SJCRH30 (cell line): Measurements from ENCODE around the gene PCDHB8. TPM values are rescaled to one million over a fixed set of nuclear protein-coding genes. Genes with fewer than 3 reads are reported as not detected.
A peak's percentile ranks its signal among the peaks of the same experiment; 100 is the strongest.
"Not testable (repeated sequence)": the region's sequence is repeated elsewhere in the genome, so short reads cannot be mapped to it uniquely, and the experiment has no call there.

Source experiments
- DNase-seq, 2 experiments: peaks; one replicate each; pipeline ENCODE4 v3.0.0-alpha.2; 2015 to 2020
- H3K27ac ChIP-seq: fragments of 250-450 bp; sonication (Bioruptor Pico); 2 replicates; pipeline ENCODE4 v1.5.1; 2020; ENCODE audit warnings: mild to moderate bottlenecking, moderate library complexity
- H3K27me3 ChIP-seq: fragments of 250-450 bp; sonication (Bioruptor Pico); 2 replicates; pipeline ENCODE4 v1.5.1; 2020; ENCODE audit warnings: mild to moderate bottlenecking, moderate library complexity
- H3K36me3 ChIP-seq: fragments of 250-450 bp; sonication (Bioruptor Pico); 2 replicates; pipeline ENCODE4 v1.5.1; 2020; ENCODE audit warnings: mild to moderate bottlenecking, moderate library complexity
- H3K4me1 ChIP-seq: fragments of 250-450 bp; sonication (Bioruptor Pico); 2 replicates; pipeline ENCODE4 v1.5.1; 2020; ENCODE audit warnings: mild to moderate bottlenecking, moderate library complexity
- H3K4me3 ChIP-seq: fragments of 250-450 bp; sonication (Bioruptor Pico); 2 replicates; pipeline ENCODE4 v1.5.1; 2020; ENCODE audit warnings: mild to moderate bottlenecking, moderate library complexity
- H3K9me3 ChIP-seq: fragments of 250-450 bp; sonication (Bioruptor Pico); replicated peaks from 2 replicates; pipeline ENCODE4 v1.5.1; 2020; ENCODE audit warnings: mild to moderate bottlenecking, moderate library complexity
- total RNA-seq: library from RNA; depleted of rRNA; stranded (reverse); fragments of >200 nt; shearing (Covaris generic); gene quantifications from 2 replicates; pipeline ENCODE4 v1.2.3, GENCODE V29; 2014

Gene PCDHB8
- total RNA-seq, 1 experiment from 2014 or later = 18.6 TPM

GRCh38 chr5:141174291-141175104, 3.1 kb upstream of the PCDHB8 start:
- H3K9me3 ChIP-seq, H3K4me3 ChIP-seq, H3K36me3 ChIP-seq, H3K27me3 ChIP-seq, H3K27ac ChIP-seq, DNase-seq, H3K4me1 ChIP-seq: not testable (repeated sequence)

GRCh38 chr5:141175933-141176332, 1.7 kb upstream of the PCDHB8 start:
- peaks cover 16% of the 10 kb centered on the region; the same call in 1 of the 2 replicates for H3K9me3 ChIP-seq
- H3K27ac ChIP-seq = no peak overlapping the region
- H3K4me1 ChIP-seq = peaks cover 3% of the 10 kb centered on the region
- DNase-seq = no peak
- no peak overlapping the region for H3K4me3 ChIP-seq
- H3K27me3 ChIP-seq = no peaks in the 10 kb centered on the region
- peaks cover 5% of the 10 kb centered on the region for H3K36me3 ChIP-seq

DNA sequence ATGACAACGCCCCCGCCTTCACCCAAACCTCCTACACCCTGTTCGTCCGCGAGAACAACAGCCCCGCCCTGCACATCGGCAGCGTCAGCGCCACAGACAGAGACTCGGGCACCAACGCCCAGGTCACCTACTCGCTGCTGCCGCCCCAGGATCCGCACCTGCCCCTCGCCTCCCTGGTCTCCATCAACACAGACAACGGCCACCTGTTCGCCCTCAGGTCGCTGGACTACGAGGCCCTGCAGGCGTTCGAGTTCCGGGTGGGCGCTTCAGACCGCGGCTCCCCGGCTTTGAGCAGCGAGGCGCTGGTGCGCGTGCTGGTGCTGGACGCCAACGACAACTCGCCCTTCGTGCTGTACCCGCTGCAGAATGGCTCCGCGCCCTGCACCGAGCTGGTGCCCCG, 1.8 kb downstream of the PCDHB8 start:
- not testable (repeated sequence) for H3K4me3 ChIP-seq, H3K27me3 ChIP-seq, H3K4me1 ChIP-seq, DNase-seq, H3K27ac ChIP-seq
- Histone ChIP-seq H3K9me3 (peaks cover 12% of the 10 kb centered on the region; the same call in 1 of the 2 replicates), H3K36me3 (peaks cover 28% of the 10 kb centered on the region)

- peaks cover 12% of the 10 kb centered on the region; the same call in 1 of the 2 replicates for H3K9me3 ChIP-seq
- not testable (repeated sequence) for H3K4me1 ChIP-seq, H3K27ac ChIP-seq, H3K4me3 ChIP-seq, H3K27me3 ChIP-seq, DNase-seq
- peaks cover 30% of the 10 kb centered on the region for H3K36me3 ChIP-seq
Measured at GRCh38 chr5:141179876-141180275, 2.3 kb downstream of the PCDHB8 start.

DNA sequence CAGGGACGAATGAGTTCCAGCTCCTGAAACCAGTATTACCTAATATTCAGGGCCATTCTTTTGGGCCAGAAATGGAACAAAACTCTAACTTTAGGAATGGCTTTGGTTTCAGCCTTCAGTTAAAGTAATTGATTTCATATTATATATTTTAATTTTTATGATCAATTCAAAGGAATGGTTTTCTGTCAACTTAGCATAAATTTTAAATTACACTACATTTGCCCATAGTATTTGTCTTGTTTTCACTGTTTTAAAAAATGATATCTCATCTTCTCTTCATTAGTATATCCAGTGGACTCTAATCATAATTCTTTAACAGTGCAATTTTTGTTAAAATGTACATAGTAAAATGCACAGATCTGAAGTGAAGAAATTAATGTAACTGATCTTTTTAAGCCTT, 2.7 kb downstream of the PCDHB8 start:
- peaks cover 3% of the 10 kb centered on the region for H3K4me1 ChIP-seq
- H3K36me3 ChIP-seq = peaks cover 32% of the 10 kb centered on the region
- peaks cover 12% of the 10 kb centered on the region; the same call in 1 of the 2 replicates for H3K9me3 ChIP-seq
- H3K27ac ChIP-seq = no peak overlapping the region
- DNase-seq = no peak
- no peaks in the 10 kb centered on the region for H3K27me3 ChIP-seq
- no peak overlapping the region for H3K4me3 ChIP-seq

DNA sequence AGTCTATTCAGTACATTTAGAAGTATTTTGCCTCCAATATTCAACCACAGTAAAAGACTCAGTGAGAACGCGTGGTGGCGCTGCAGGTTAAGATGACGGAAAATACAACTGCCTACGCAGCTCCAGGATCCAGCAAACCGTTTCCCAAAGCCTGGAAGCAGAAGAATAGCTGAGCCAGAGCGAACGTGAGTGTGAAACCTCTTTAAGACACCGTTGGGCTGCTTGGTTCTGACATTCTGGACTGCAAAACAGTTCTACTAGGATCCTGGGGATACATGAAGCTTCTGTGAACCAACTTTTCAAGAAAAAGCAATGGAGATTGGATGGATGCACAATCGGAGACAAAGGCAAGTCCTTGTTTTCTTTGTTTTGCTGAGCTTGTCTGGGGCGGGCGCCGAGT, 4.7 kb downstream of the PCDHB8 start, which contains the start of gene PCDHB16:
Gene PCDHB16 (plus strand): TSS at position 140 of the 400 bp plus-strand sequence. CDS start 173 bp downstream, at position 313.
- peaks cover 32% of the 10 kb centered on the region for H3K36me3 ChIP-seq
- no peak for DNase-seq
- no peaks in the 10 kb centered on the region for H3K27me3 ChIP-seq
- H3K4me1 ChIP-seq = peaks cover under 1% of the 10 kb centered on the region
- H3K4me3 ChIP-seq = no peak within 1 kb of the TSS
- H3K9me3 ChIP-seq = peaks cover 12% of the 10 kb centered on the region; the same call in 1 of the 2 replicates
- no peak within 1 kb of the TSS for H3K27ac ChIP-seq

- not testable (repeated sequence) for DNase-seq, H3K27ac ChIP-seq, H3K4me3 ChIP-seq, H3K27me3 ChIP-seq, H3K9me3 ChIP-seq, H3K4me1 ChIP-seq
- peaks cover 28% of the 10 kb centered on the region for H3K36me3 ChIP-seq
Measured at GRCh38 chr5:141184117-141184855, 6.7 kb downstream of the PCDHB8 start.

GRCh38 chr5:141186897-141187512, 9.4 kb downstream of the PCDHB8 start, which contains the start of gene PCDHB9:
TSS of gene PCDHB9 (plus strand) at chr5:141187161. CDS start at chr5:141187319, 158 bp downstream.
- H3K4me1 ChIP-seq = no peaks in the 10 kb centered on the region
- H3K9me3 ChIP-seq = no peaks in the 10 kb centered on the region; the same call in 1 of the 2 replicates
- peak within 1 kb of the TSS; percentile 55 for H3K4me3 ChIP-seq
- H3K27ac ChIP-seq = peak within 1 kb of the TSS; percentile 41; the same call in 1 of the 2 replicates
- H3K27me3 ChIP-seq = no peaks in the 10 kb centered on the region
- peaks cover 21% of the 10 kb centered on the region for H3K36me3 ChIP-seq
- DNase-seq = peak; percentile 46 to 67

- H3K9me3 ChIP-seq, H3K4me3 ChIP-seq, H3K36me3 ChIP-seq, H3K27me3 ChIP-seq, H3K4me1 ChIP-seq, H3K27ac ChIP-seq, DNase-seq: not testable (repeated sequence)
Measured at GRCh38 chr5:141188682-141189081, 11.1 kb downstream of the PCDHB8 start.

- not testable (repeated sequence) for H3K4me1 ChIP-seq, DNase-seq, H3K36me3 ChIP-seq, H3K9me3 ChIP-seq, H3K27ac ChIP-seq, H3K4me3 ChIP-seq, H3K27me3 ChIP-seq
Measured at GRCh38 chr5:141189131-141189530, 11.5 kb downstream of the PCDHB8 start.

DNA sequence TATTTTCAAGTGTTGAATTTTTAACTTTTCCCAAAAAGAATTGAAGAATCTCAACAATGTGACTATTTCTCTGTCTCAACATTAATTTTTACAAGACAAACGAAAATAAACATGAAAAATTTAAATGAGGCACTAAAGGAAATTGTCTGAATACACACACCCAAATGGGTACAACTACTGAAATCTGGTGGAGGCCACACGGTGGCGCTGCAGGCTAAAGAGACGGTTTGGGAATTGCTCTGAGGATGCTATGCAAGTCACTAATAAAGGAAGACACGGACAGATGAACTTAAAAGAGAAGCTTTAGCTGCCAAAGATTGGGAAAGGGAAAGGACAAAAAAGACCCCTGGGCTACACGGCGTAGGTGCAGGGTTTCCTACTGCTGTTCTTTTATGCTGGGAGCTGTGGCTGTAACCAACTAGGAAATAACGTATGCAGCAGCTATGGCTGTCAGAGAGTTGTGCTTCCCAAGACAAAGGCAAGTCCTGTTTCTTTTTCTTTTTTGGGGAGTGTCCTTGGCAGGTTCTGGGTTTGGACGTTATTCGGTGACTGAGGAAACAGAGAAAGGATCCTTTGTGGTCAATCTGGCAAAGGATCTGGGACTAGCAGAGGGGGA, 14.6 kb downstream of the PCDHB8 start, which contains the start of gene PCDHB10:
Gene PCDHB10 (plus strand): TSS at position 244 of the 616 bp plus-strand sequence. CDS start 200 bp downstream, at position 444.
- Histone ChIP-seq H3K27ac (peak within 1 kb of the TSS; percentile 31; the same call in 1 of the 2 replicates), H3K36me3 (no peaks in the 10 kb centered on the region), H3K4me3 (peak within 1 kb of the TSS; percentile 62), H3K9me3 (no peaks in the 10 kb centered on the region; the same call in 1 of the 2 replicates), H3K4me1 (no peaks in the 10 kb centered on the region), H3K27me3 (no peaks in the 10 kb centered on the region)
- DNase-seq = peak; percentile 69 to 90

DNA sequence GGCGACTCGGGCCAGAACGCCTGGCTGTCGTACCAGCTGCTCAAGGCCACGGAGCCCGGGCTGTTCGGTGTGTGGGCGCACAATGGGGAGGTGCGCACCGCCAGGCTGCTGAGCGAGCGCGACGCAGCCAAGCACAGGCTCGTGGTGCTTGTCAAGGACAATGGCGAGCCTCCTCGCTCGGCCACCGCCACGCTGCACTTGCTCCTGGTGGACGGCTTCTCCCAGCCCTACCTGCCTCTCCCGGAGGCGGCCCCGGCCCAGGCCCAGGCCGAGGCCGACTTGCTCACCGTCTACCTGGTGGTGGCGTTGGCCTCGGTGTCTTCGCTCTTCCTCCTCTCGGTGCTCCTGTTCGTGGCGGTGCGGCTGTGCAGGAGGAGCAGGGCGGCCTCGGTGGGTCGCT, 16.7 kb downstream of the PCDHB8 start:
- DNase-seq, H3K36me3 ChIP-seq, H3K27ac ChIP-seq, H3K9me3 ChIP-seq, H3K4me3 ChIP-seq, H3K27me3 ChIP-seq, H3K4me1 ChIP-seq: not testable (repeated sequence)

DNA sequence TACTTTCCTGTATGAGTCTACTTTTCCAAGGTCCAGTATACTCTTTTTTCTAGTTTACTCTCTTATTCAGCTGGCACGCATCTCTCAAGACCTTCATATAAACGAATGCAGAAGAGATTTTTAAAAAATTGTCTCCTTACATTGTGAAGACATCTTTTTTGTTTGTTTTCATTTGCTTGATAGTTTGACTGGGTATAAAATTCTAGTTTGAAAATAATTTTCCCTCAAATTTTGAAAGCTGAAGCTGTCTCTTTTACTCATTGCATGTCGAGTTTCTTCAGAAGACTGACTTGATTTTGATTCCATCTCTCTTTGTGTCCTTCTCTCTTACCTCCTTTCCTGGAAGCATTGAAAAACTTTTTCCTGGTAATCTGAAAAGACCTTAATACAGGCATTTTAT, 18.8 kb downstream of the PCDHB8 start:
- no peaks in the 10 kb centered on the region; the same call in 1 of the 2 replicates for H3K9me3 ChIP-seq
- DNase-seq = no peak
- H3K4me3 ChIP-seq = no peak overlapping the region
- H3K4me1 ChIP-seq = no peaks in the 10 kb centered on the region
- H3K27ac ChIP-seq = no peak overlapping the region
- H3K36me3 ChIP-seq = no peaks in the 10 kb centered on the region
- no peaks in the 10 kb centered on the region for H3K27me3 ChIP-seq
